ENCODE results near the gene METTL23.
"Not testable (repeated sequence)": the region's sequence is repeated elsewhere in the genome, so short reads cannot be mapped to it uniquely, and the experiment has no call there.

The METTL23 gene

GRCh38 chr17:76727745-76728456 lies 1.3 kb downstream of the METTL23 start:
- no peak for DNase-seq (ENCODE audit: low read depth)
- in situ Hi-C loops (cut with HindIII; ENCODE audit: low sequenced_read_pairs), result loop anchor here (25.0 kb wide), 1 partner anchor 166 kb away; a partner anchor contains a TSS
- TF ChIP-seq, protein P1, sequence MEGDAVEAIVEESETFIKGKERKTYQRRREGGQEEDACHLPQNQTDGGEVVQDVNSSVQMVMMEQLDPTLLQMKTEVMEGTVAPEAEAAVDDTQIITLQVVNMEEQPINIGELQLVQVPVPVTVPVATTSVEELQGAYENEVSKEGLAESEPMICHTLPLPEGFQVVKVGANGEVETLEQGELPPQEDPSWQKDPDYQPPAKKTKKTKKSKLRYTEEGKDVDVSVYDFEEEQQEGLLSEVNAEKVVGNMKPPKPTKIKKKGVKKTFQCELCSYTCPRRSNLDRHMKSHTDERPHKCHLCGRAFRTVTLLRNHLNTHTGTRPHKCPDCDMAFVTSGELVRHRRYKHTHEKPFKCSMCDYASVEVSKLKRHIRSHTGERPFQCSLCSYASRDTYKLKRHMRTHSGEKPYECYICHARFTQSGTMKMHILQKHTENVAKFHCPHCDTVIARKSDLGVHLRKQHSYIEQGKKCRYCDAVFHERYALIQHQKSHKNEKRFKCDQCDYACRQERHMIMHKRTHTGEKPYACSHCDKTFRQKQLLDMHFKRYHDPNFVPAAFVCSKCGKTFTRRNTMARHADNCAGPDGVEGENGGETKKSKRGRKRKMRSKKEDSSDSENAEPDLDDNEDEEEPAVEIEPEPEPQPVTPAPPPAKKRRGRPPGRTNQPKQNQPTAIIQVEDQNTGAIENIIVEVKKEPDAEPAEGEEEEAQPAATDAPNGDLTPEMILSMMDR (IDR thresholded peaks at IDR 0.05; ENCODE audit: low read depth, low read length, missing control alignments), result no peak
- H3K4me3 ChIP-seq (ENCODE audit: low read depth, low read length), result peak overlapping the region; percentile 86

GRCh38 chr17:76731800-76732733 lies 5.4 kb downstream of the METTL23 start:
- H3K4me3 ChIP-seq (ENCODE audit: low read depth, low read length), result not testable (repeated sequence)

DNA sequence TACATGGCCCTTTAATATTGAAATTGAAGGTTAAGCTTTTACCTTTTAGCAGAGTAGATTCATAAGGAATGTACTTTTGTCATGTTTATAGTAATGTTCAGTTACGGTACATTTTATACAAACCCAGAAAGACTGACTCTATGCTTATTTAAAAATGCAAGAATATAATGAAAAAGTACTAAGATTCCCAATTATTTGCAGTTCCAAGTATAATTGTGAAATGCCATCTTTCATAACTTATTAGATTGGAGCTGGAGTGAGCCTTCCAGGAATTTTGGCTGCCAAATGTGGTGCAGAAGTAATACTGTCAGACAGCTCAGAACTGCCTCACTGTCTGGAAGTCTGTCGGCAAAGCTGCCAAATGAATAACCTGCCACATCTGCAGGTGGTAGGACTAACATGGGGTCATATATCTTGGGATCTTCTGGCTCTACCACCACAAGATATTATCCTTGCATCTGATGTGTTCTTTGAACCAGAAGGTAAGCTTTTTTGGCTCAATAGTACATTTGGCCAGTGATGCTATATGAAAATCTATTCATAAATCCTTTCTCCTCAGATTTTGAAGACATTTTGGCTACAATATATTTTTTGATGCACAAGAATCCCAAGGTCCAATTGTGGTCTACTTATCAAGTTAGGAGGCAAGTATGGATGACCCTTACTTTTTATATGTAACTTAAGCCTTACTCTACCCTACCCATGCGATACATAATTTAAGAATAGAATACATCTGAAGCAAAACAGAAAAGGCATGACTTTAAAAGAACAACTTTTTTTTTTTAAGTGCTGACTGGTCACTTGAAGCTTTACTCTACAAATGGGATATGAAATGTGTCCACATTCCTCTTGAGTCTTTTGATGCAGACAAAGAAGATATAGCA lies 6.3 kb downstream of the METTL23 start:
- H3K4me3 ChIP-seq (ENCODE audit: low read depth, low read length), result no peak overlapping the region
- in situ Hi-C loops (cut with HindIII; ENCODE audit: low sequenced_read_pairs), result loop anchor here (25.0 kb wide), 1 partner anchor 171 kb away; a partner anchor contains a TSS
- TF ChIP-seq, protein P1 (IDR thresholded peaks at IDR 0.05; ENCODE audit: low read depth, low read length, missing control alignments), result no peak
- no peak for DNase-seq (ENCODE audit: low read depth)

More at GRCh38 chr17:76731800-76732733, 5.4 kb downstream of the METTL23 start:
- DNase-seq (ENCODE audit: low read depth), result not testable (repeated sequence)
- in situ Hi-C loops (cut with HindIII; ENCODE audit: low sequenced_read_pairs), result loop anchor here (25.0 kb wide), 1 partner anchor 170 kb away; a partner anchor contains a TSS

DNA sequence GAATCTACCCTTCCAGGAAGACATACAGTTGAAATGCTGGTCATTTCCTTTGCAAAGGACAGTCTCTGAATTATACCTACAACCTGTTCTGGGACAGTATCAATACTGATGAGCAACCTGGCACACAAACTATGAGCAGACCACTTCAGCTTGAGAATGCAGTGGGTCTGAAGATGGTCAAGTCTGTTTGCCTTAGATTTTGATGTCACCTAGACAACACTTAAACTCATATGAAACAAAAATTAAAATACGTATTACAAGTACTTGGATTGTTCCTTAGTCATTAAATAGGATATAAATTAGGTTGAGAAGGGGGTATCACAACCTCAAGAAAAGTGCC lies 6.9 kb downstream of the METTL23 start:
- TF ChIP-seq, protein P1 (IDR thresholded peaks at IDR 0.05; ENCODE audit: low read depth, low read length, missing control alignments), result no peak
- H3K4me3 ChIP-seq (ENCODE audit: low read depth, low read length), result no peak overlapping the region
- DNase-seq (ENCODE audit: low read depth), result no peak
- in situ Hi-C loops (cut with HindIII; ENCODE audit: low sequenced_read_pairs), result loop anchor here (25.0 kb wide), 1 partner anchor 171 kb away; a partner anchor contains a TSS

DNA sequence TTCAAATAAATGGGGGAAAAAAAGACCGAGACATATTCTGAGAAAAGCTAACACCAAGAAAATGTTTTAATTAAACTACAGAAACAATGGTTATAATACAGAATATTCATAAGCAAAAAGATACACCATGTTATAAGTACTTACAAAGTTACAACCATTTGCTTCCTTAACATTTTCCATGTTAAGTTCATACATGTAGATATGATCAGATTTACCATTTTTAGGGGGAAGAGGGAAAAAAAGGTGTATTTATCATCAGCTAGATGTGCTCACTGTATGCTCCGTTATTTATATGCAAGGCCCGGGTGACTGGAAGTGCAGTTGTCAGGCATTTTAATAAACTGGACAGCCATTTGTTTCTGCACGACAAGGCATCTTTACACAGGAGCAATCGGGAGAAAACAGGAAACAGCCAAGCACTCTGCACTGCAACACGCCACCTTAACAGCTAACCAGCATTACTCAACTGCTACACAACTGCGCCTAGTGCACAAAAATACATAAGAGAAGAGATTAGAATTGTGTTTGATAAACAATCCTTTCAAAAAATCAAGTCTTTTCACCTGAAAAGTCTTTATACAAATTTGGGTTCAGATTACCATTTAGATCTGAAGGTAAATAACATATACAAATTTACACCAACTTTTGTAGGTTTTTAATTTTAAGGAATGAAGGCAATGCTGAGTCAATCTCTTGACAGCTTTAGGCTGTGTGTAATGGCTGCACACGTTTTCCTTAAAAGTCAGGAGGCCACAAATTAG lies 7.6 kb downstream of the METTL23 start:
- TF ChIP-seq, protein P1 (IDR thresholded peaks at IDR 0.05; ENCODE audit: low read depth, low read length, missing control alignments), result no peak
- peak overlapping the region; percentile 93 for H3K4me3 ChIP-seq (ENCODE audit: low read depth, low read length)
- in situ Hi-C loops (cut with HindIII; ENCODE audit: low sequenced_read_pairs), result loop anchor here (25.0 kb wide), 1 partner anchor 172 kb away; a partner anchor contains a TSS
- no peak for DNase-seq (ENCODE audit: low read depth)

GRCh38 chr17:76735006-76735405 lies 8.4 kb downstream of the METTL23 start:
- peak overlapping the region; percentile 93 for H3K4me3 ChIP-seq (ENCODE audit: low read depth, low read length)
- no peak for DNase-seq (ENCODE audit: low read depth)
- TF ChIP-seq, protein P1 (IDR thresholded peaks at IDR 0.05; ENCODE audit: low read depth, low read length, missing control alignments), result no peak
- in situ Hi-C loops (cut with HindIII; ENCODE audit: low sequenced_read_pairs), result loop anchor here (25.0 kb wide), 1 partner anchor 173 kb away; a partner anchor contains a TSS

Data from astrocyte of the cerebellum (primary cell).